GM10248 (cell line): ENCODE measurements around the gene ZDHHC1.
"Not testable (repeated sequence)": the region's sequence is repeated elsewhere in the genome, so short reads cannot be mapped to it uniquely, and the experiment has no call there.

Experiments
- CTCF ChIA-PET: fragments of 300-600 bp; sonication (Branson Sonifier 250); formaldehyde crosslinking; extraction: SDS; loops from one replicate; lab custom pipeline; 2021; ENCODE audit warnings: antibody characterized with exemption; lab: Yijun Ruan, JAX
- POLR2A ChIA-PET: fragments of 350-650 bp; sonication (Branson Sonifier 250); formaldehyde crosslinking; extraction: SDS; loops from one replicate; lab custom pipeline; 2020; ENCODE audit warnings: antibody characterized with exemption; lab: Yijun Ruan, JAX
- DNase-seq: peaks from one replicate; pipeline ENCODE4 v3.0.0; 2012; ENCODE audit errors: extremely low spot score
- CTCF ChIP-seq: IDR thresholded peaks from 2 replicates; pipeline ENCODE4 v1.5.1; 2012; ENCODE audit warnings: mild to moderate bottlenecking, low read depth; ENCODE audit errors: extremely low read depth, missing control alignments, control extremely low read depth

ZDHHC1 gene

GRCh38 chr16:67386861-67387455 is 29.3 kb downstream of the ZDHHC1 start:
- no peak for TF ChIP-seq CTCF
- POLR2A ChIA-PET = no interaction called here
- no peak for DNase-seq
- CTCF ChIA-PET = interaction anchor here (4.8 kb wide), 1 partner anchor 12 kb away, joined by 24 read pairs; no protein-coding TSS in a partner anchor

GRCh38 chr16:67384778-67385510 is 31.3 kb downstream of the ZDHHC1 start:
- CTCF ChIA-PET = interaction anchor here (0.6 to 4.8 kb wide), 3 partner anchors 8 to 124 kb away, joined by 3 to 24 read pairs (median 4); no protein-coding TSS in a partner anchor
- no peak for DNase-seq
- POLR2A ChIA-PET = interaction anchor here (0.6 kb wide), 1 partner anchor 95 kb away, joined by 3 read pairs; no protein-coding TSS in a partner anchor

GRCh38 chr16:67383284-67383683 is 33.0 kb downstream of the ZDHHC1 start:
- POLR2A ChIA-PET = no interaction called here
- CTCF ChIA-PET = interaction anchor here (0.9 to 2.2 kb wide), 2 partner anchors 10 to 16 kb away, joined by 4 to 10 read pairs; no protein-coding TSS in a partner anchor
- no peak for DNase-seq

More at GRCh38 chr16:67384778-67385510, 31.3 kb downstream of the ZDHHC1 start:
- TF ChIP-seq CTCF = no peak

GRCh38 chr16:67378642-67379041 is 37.6 kb downstream of the ZDHHC1 start:
- no peak for TF ChIP-seq CTCF
- ChIA-PET POLR2A (no interaction called here), CTCF (no interaction called here)
- DNase-seq = no peak

More at GRCh38 chr16:67383284-67383683, 33.0 kb downstream of the ZDHHC1 start:
- no peak for TF ChIP-seq CTCF

GRCh38 chr16:67376012-67376411 is 40.3 kb downstream of the ZDHHC1 start:
- POLR2A ChIA-PET, CTCF ChIA-PET, DNase-seq: not testable (repeated sequence)

GRCh38 chr16:67372664-67373063 is 43.6 kb downstream of the ZDHHC1 start:
- ChIA-PET CTCF (interaction anchor here (1.4 to 1.5 kb wide), 2 partner anchors 10 to 11 kb away, joined by 4 to 5 read pairs; no protein-coding TSS in a partner anchor), POLR2A (no interaction called here)
- no peak for DNase-seq
- peak; percentile 34 for TF ChIP-seq CTCF
